Left lung (tissue), 10 donors: Measurements from ENCODE around the gene GRIK1. TPM values are rescaled to one million over a fixed set of nuclear protein-coding genes. Genes with fewer than 3 reads are reported as not detected.

ENCODE experiments used
- ATAC-seq: fragments of 200-7000 bp; cut with Tn5 transposase; one replicate; pipeline ENCODE4 v1.9.1; 2020; ENCODE audit warnings: moderate library complexity
- DNase-seq, 4 donors: peaks; one replicate each; pipeline ENCODE4 v3.0.0-alpha.2; 2013 to 2020
- H3K27ac ChIP-seq, 2 donors: fragments of 200-600 bp; sonication (generic) in 1 of 2; one replicate each; pipeline versions ENCODE4 v1.5.0 to v1.8.0; 2020 to 2021
- H3K27me3 ChIP-seq, 2 donors: fragments of 200-600 bp; sonication (generic) in 1 of 2; one replicate each; pipeline versions ENCODE4 v1.5.0 to v1.8.0; 2020 to 2021
- H3K36me3 ChIP-seq, 2 donors: fragments of 200-600 bp; sonication (generic) in 1 of 2; one replicate each; pipeline versions ENCODE4 v1.5.0 to v1.8.0; 2020 to 2021
- H3K4me1 ChIP-seq, 2 donors: fragments of 200-600 bp; one replicate each; pipeline ENCODE4 v1.8.0; 2021
- H3K4me3 ChIP-seq, 2 donors: fragments of 200-600 bp; sonication (generic) in 1 of 2; one replicate each; pipeline versions ENCODE4 v1.5.0 to v1.8.0; 2020 to 2021; ENCODE audit warnings: mild to moderate bottlenecking in 1 of 2
- H3K9me3 ChIP-seq, 2 donors: fragments of 200-600 bp; sonication (generic) in 1 of 2; one replicate each; pipeline versions ENCODE4 v1.5.0 to v1.8.0; 2020 to 2021
- intact Hi-C, 2 donors: fragments of 100-400 bp; cut with DNase I; formaldehyde crosslinking; loops; one replicate each; pipeline versions ENCODE4 v1.11.2 to v1.14.2; 2022
- polyA plus RNA-seq, 6 donors: library from polyadenylated mRNA; unstranded; fragments of 120-200 nt; gene quantifications; one replicate each; pipeline ENCODE4 v1.2.1, GENCODE V29; 2013; ENCODE audit not compliant: insufficient read length in 6 of 6
- total RNA-seq, 2 donors: library from RNA; stranded (reverse); fragmentation: NEBNext Ultra II Directional; extraction: Animal tissue kit (Norgen Biotek cat#: 25700); gene quantifications; one replicate each; pipeline ENCODE4 v1.2.1, GENCODE V29; 2021
- TF ChIP-seq, protein P1 (sequence below), 2 donors: fragments of 200-600 bp; sonication (generic) in 1 of 2; IDR thresholded peaks; one replicate each; pipeline versions ENCODE4 v1.5.0 to v1.8.0; 2021; ENCODE audit warnings: antibody characterized with exemption in 2 of 2
- donor health status: DM: no; HTN: yes; CAD: no.
- donor health status: DM: no; HTN: no; CAD: no.

Gene GRIK1
- total and polyA plus RNA-seq, 8 donors, result 0.38 to 1.5 (median 0.62) TPM; not detected in 2

DNA sequence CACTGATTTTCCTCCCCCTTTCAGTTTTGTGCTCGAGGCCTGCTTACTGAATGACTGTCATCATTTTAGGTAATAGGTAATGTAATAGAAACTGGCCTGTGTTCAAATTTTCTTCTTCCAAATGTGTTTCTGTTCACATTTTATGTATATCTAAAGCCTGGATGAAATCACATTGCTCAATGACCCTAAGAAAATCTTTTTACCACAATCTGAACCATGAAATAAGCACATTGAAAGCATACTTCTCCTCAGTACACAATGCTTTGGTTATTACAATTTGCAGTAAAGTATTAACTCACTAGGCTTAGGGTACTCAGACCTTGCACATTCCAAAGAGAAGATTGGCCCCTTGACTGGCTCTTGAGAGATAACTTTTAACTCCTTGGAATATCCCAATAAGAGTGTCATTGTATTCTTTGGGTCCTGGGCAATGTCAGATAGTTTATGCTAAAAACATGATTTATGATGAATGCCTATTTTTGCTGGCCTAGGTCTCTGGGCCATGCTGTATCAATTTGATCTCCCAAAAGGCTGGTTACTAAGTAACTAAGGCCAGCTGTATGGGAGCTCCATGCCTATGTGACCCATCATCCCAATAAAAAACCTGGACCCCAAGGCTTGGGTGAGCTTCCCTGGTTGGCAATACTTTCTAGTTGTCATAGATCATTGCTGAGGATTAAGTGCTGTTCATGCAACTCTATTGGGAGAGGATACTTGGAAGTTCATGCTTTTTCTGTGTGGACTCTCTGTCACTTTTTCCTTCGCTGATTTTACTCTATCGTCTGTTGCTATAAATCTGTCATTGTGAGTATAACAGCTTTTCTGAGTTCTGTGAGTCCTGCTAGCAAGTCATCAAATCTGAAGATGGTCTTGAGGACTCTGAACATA lies 293.9 kb downstream of the GRIK1 start:
- intact Hi-C loops, result no loop called here
- Histone ChIP-seq H3K4me1 (no peaks in the 10 kb centered on the region), H3K27ac (no peak overlapping the region), H3K36me3 (no peaks in the 10 kb centered on the region), H3K27me3 (no peaks in the 10 kb centered on the region), H3K9me3 (no peaks in the 10 kb centered on the region), H3K4me3 (no peak overlapping the region)
- DNase-seq (no peak), ATAC-seq (no peak)
- TF ChIP-seq, protein P1, sequence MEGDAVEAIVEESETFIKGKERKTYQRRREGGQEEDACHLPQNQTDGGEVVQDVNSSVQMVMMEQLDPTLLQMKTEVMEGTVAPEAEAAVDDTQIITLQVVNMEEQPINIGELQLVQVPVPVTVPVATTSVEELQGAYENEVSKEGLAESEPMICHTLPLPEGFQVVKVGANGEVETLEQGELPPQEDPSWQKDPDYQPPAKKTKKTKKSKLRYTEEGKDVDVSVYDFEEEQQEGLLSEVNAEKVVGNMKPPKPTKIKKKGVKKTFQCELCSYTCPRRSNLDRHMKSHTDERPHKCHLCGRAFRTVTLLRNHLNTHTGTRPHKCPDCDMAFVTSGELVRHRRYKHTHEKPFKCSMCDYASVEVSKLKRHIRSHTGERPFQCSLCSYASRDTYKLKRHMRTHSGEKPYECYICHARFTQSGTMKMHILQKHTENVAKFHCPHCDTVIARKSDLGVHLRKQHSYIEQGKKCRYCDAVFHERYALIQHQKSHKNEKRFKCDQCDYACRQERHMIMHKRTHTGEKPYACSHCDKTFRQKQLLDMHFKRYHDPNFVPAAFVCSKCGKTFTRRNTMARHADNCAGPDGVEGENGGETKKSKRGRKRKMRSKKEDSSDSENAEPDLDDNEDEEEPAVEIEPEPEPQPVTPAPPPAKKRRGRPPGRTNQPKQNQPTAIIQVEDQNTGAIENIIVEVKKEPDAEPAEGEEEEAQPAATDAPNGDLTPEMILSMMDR (IDR thresholded peaks at IDR 0.05), result no peak

DNA sequence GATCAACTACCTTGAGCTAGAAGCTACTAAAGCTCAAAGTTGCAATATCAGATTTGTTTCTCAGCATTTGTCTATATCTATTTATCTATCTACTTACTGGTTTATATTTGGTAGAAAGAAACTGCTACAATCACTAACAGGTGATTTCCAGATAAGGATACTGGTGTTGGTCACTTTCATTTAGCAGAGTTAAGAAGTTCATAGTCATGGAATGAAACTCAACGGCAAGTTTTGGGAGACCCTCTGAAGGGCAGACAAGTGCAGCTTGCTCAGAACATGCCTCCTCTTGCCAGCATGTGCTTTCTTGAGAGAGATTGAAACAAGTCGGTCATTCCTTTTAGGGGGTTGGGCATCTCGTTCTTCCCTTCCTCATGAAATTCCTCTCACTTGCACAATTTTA lies 296.5 kb downstream of the GRIK1 start:
- H3K27me3 ChIP-seq, result no peaks in the 10 kb centered on the region
- H3K4me3 ChIP-seq, result no peak overlapping the region
- H3K36me3 ChIP-seq, result no peaks in the 10 kb centered on the region
- no peak for DNase-seq
- H3K27ac ChIP-seq, result no peak overlapping the region
- no peak for ATAC-seq
- intact Hi-C loops, result no loop called here
- peaks cover 0 to 13% of the 10 kb centered on the region in 2 donors for H3K4me1 ChIP-seq
- H3K9me3 ChIP-seq, result no peaks in the 10 kb centered on the region
- TF ChIP-seq, protein P1 (IDR thresholded peaks at IDR 0.05), result no peak

DNA sequence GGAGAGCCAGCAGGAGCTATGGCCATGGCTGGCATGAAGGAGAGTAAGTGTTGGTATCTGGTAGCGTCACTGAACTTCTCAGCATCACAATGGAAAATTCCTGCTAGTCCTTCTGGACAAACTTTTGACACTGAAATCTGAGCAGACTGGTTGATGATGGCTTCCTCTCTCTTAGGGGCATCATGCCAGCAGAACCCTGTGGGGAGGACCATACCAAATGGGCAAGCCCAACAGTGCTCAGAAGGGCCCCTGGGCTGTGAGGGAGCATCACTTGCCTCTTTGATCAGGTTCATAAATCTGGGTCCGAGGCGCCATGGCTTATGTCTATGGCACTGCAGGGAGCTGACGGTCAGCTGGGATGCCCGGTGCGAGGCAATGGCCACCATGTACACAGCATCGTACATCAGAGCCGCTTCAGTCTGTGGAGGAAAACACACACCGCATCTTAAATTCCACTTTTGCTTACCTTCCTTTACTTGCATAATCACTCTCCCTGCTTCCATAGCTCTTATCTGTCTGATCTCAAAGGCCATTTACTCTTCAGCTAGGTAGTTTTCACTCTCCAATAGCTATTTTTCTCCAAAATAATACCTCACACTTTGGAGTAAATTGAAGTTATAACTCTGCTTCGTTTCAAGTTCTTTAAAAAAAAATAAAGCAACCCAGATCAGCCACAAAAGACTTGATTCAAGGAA lies 297.1 kb downstream of the GRIK1 start:
- intact Hi-C loops, result no loop called here
- TF ChIP-seq, protein P1 (IDR thresholded peaks at IDR 0.05), result no peak
- Histone ChIP-seq H3K36me3 (no peaks in the 10 kb centered on the region), H3K4me3 (no peak overlapping the region), H3K4me1 (peaks cover 0 to 13% of the 10 kb centered on the region in 2 donors), H3K9me3 (no peaks in the 10 kb centered on the region), H3K27me3 (no peaks in the 10 kb centered on the region), H3K27ac (no peak overlapping the region)
- ATAC-seq (no peak), DNase-seq (peak in 1 of 4 donors; percentile 33)

DNA sequence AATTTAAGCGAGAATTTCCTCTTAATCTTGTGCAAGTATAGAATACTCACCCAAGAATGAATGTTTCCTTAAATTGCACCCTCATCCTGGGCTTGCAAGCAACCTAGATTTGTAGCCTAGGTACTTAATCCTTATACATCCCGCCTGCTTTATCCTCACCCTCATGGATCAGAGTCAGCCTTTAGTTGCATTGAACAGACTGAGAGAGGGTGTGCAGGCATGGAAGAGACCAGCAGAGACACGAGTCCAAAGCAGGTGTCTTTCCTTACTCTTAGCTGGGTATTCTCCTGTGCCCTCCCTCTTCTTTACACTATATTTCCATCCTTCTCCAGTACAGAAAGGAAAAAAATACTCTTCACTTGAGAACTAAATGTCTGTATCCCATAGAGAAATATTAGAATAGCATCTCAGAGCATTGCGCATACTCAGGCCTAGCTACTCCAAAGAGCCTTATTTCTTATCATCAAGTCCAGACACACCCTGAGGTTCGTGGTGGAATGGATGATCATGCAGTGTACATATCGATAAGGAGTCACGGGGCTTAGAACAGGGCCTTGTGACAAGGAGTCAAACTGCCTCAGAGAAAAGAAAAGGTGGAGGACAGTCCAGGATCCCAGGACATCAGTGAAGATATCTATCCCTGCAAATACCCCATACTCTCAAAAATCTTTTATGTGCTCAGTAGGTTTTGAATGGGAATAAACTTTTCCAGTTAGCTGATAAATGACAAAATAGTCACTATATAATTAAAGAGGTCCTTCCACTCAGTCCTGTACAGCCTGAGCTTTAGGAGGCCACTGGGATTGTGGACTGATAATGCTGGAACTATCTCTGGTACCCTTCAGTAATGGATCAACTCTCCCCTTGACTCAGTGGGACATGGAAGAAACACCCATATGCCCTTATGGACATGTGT lies 297.9 kb downstream of the GRIK1 start:
- peaks cover 0 to 13% of the 10 kb centered on the region in 2 donors for H3K4me1 ChIP-seq
- no peaks in the 10 kb centered on the region for H3K27me3 ChIP-seq
- intact Hi-C loops, result no loop called here
- no peak overlapping the region for H3K27ac ChIP-seq
- H3K4me3 ChIP-seq, result no peak overlapping the region
- H3K9me3 ChIP-seq, result no peaks in the 10 kb centered on the region
- ATAC-seq, result no peak
- DNase-seq, result no peak
- no peaks in the 10 kb centered on the region for H3K36me3 ChIP-seq
- TF ChIP-seq, protein P1 (IDR thresholded peaks at IDR 0.05), result no peak
